ENCODE results near the gene MON1B.

The MON1B gene

GRCh38 chr16:77169650-77170236 lies 21.2 kb upstream of the MON1B start:
- H3K9me3 ChIP-seq (ENCODE audit: severe bottlenecking), result no peaks in the 10 kb centered on the region
- H3K27me3 ChIP-seq (ENCODE audit: insufficient read depth, poor library complexity, severe bottlenecking), result peaks cover 3% of the 10 kb centered on the region
- no peak for DNase-seq (ENCODE audit: low spot score)
- H3K4me1 ChIP-seq (ENCODE audit: insufficient read depth, poor library complexity, severe bottlenecking), result peaks cover 3% of the 10 kb centered on the region
- H3K36me3 ChIP-seq (ENCODE audit: low read depth), result no peaks in the 10 kb centered on the region
- TF ChIP-seq, protein P1, sequence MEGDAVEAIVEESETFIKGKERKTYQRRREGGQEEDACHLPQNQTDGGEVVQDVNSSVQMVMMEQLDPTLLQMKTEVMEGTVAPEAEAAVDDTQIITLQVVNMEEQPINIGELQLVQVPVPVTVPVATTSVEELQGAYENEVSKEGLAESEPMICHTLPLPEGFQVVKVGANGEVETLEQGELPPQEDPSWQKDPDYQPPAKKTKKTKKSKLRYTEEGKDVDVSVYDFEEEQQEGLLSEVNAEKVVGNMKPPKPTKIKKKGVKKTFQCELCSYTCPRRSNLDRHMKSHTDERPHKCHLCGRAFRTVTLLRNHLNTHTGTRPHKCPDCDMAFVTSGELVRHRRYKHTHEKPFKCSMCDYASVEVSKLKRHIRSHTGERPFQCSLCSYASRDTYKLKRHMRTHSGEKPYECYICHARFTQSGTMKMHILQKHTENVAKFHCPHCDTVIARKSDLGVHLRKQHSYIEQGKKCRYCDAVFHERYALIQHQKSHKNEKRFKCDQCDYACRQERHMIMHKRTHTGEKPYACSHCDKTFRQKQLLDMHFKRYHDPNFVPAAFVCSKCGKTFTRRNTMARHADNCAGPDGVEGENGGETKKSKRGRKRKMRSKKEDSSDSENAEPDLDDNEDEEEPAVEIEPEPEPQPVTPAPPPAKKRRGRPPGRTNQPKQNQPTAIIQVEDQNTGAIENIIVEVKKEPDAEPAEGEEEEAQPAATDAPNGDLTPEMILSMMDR (IDR thresholded peaks at IDR 0.05; ENCODE audit: poor library complexity, severe bottlenecking), result peak; percentile 58
- peak; percentile 54; the same call in 1 of the 3 replicates for ATAC-seq (ENCODE audit: low read depth)
- H3K4me3 ChIP-seq (ENCODE audit: severe bottlenecking), result no peak overlapping the region
- no peak overlapping the region for H3K27ac ChIP-seq (ENCODE audit: poor library complexity, severe bottlenecking)

- Histone ChIP-seq H3K27ac (ENCODE audit: poor library complexity, severe bottlenecking) (no peak overlapping the region), H3K4me1 (ENCODE audit: insufficient read depth, poor library complexity, severe bottlenecking) (peaks cover 3% of the 10 kb centered on the region), H3K4me3 (ENCODE audit: severe bottlenecking) (no peak overlapping the region), H3K27me3 (ENCODE audit: insufficient read depth, poor library complexity, severe bottlenecking) (peaks cover 2% of the 10 kb centered on the region), H3K36me3 (ENCODE audit: low read depth) (no peaks in the 10 kb centered on the region), H3K9me3 (ENCODE audit: severe bottlenecking) (no peaks in the 10 kb centered on the region)
- ATAC-seq (ENCODE audit: low read depth), result no peak
- TF ChIP-seq, protein P1 (IDR thresholded peaks at IDR 0.05; ENCODE audit: poor library complexity, severe bottlenecking), result no peak
- DNase-seq (ENCODE audit: low spot score), result no peak
Measured at GRCh38 chr16:77170805-77171204, 20.2 kb upstream of the MON1B start.

DNA sequence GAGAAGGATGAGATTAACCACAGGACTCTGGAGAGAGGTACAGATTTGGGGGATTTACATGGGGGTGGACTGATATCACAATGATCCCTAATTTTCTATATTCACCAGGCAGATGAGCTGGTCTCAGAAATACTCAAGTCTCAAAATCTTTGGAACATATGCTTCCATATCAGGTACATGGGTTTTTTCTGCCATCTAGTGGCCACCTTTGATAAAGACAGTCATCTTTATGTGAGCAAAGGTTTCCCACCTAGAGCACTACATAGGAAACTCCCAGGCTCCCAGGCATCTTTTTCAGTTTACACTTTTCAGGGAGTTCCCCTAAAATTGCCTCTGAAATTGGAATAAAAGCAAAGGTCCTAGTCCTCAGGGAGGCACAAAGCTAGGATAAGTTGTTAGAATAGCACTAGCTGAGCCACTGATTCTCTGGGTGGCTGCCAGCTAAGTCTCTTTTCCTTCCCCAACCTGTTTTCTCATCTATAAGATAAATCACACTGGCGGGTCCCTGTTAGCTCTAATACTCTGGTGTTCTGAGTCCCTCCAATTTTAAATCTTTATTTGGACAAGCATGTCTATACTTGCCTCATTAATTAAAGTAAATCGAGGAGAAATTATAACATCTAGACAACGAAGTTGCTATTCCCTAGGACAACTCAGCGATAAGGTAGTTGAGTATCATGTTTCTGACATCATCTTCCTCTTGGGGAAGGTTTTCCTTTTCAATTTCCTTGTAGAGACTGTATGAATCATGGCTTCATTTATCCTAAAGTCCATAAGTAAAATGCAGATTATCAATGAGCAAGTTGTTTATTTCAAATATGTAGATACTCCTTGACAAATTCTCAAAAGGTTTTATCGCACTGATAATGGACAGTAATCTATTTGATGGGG lies 19.0 kb upstream of the MON1B start:
- ATAC-seq (ENCODE audit: low read depth) (peak; percentile 82), DNase-seq (ENCODE audit: low spot score) (no peak)
- Histone ChIP-seq H3K9me3 (ENCODE audit: severe bottlenecking) (no peaks in the 10 kb centered on the region), H3K36me3 (ENCODE audit: low read depth) (no peaks in the 10 kb centered on the region), H3K27ac (ENCODE audit: poor library complexity, severe bottlenecking) (no peak overlapping the region), H3K4me1 (ENCODE audit: insufficient read depth, poor library complexity, severe bottlenecking) (peaks cover 3% of the 10 kb centered on the region), H3K27me3 (ENCODE audit: insufficient read depth, poor library complexity, severe bottlenecking) (peaks cover 8% of the 10 kb centered on the region), H3K4me3 (ENCODE audit: severe bottlenecking) (no peak overlapping the region)
- TF ChIP-seq, protein P1 (IDR thresholded peaks at IDR 0.05; ENCODE audit: poor library complexity, severe bottlenecking), result peak; percentile 91

DNA sequence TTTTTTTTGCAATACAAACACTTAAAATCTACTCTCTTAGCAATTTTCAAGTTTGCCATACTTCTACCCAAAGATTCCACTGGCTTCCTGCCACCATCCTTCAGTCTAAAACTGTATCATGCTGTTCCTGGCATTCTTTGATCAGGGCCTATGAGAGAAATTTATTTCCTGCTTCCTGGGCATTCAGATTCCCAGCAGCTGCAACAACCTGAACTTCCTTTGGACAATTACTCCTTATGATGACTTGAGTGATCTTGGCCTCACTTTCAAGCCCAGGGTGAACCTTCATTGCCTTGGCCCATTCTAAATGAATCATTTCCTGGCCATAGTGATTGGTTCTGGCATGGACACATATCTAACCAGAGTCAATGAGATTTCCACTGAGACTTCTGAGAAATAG lies 18.0 kb upstream of the MON1B start:
- Histone ChIP-seq H3K27ac (ENCODE audit: poor library complexity, severe bottlenecking) (no peak overlapping the region), H3K9me3 (ENCODE audit: severe bottlenecking) (no peaks in the 10 kb centered on the region), H3K36me3 (ENCODE audit: low read depth) (no peaks in the 10 kb centered on the region), H3K4me3 (ENCODE audit: severe bottlenecking) (no peak overlapping the region), H3K27me3 (ENCODE audit: insufficient read depth, poor library complexity, severe bottlenecking) (peaks cover 8% of the 10 kb centered on the region), H3K4me1 (ENCODE audit: insufficient read depth, poor library complexity, severe bottlenecking) (peaks cover 3% of the 10 kb centered on the region)
- ATAC-seq (ENCODE audit: low read depth), result no peak
- no peak for DNase-seq (ENCODE audit: low spot score)
- TF ChIP-seq, protein P1 (IDR thresholded peaks at IDR 0.05; ENCODE audit: poor library complexity, severe bottlenecking), result no peak

Measured in RWPE2 (cell line).